Embryonic facial prominence (tissue), 1 donor: Measurements from ENCODE around the gene CELF5.
"Not testable (repeated sequence)": the region's sequence is repeated elsewhere in the genome, so short reads cannot be mapped to it uniquely, and the experiment has no call there.

Experiments used
- DNase-seq: peaks from one replicate; pipeline ENCODE4 v3.0.0-alpha.2; 2016; ENCODE audit errors: extremely low spot score

Gene CELF5

DNA sequence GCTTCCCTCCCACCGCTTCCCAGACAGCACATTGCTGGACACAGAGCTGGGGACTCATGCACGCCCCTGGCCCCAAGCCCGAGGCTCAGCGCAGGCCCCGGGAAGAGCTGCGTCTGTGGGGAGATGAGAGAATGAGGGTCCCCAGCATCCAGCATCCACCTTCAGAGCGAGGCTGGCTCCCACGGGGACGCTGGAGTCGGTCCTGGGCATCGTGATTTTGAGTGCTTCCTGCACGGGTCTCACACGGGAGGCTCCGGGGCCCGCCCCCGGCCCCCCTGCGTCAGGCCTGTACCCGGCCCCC lies 34.0 kb upstream of the CELF5 start:
- DNase-seq = no peak

DNA sequence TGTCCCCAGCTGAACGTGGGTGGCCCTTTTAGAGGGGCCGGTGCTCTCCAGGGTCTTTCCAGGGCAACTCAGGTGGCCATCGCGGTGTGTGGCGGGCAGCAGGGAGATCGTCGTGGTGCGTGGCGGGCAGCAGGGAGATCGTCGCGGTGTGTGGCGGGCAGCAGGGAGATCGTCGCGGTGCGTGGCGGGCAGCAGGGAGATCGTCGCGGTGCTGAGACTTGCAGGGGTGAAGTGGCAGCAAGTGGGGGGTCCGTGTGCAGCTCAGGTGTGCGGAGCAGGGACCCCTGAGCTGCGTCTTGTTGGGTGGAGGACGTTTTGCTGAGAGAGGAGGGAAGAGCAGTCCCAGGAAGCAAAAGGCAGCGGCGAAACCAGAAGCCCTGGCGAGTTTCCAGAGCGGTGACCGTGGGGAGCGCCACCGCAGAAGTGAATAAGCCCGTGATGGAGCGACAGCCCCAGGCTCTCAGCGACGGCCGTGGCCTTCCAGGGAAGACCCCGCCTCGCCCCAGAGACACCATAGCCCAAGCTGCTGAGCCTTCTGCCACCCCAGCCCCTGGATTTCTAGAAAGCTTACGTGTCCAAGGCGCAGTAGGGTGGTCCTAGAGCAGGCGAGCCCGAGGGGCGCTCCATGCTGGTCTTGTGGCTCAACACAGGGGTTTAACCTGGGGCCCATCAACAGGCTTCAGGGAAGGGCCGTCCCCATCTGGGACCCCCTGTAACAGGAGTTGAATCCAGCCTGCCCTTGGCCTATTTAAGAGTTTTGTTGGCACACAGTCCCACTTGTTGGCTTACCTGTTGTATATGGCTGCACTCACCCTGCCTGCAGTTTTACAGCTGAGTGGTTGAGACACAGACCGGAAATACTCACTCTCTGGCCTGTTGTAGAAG lies 33.3 kb upstream of the CELF5 start:
- no peak for DNase-seq

DNA sequence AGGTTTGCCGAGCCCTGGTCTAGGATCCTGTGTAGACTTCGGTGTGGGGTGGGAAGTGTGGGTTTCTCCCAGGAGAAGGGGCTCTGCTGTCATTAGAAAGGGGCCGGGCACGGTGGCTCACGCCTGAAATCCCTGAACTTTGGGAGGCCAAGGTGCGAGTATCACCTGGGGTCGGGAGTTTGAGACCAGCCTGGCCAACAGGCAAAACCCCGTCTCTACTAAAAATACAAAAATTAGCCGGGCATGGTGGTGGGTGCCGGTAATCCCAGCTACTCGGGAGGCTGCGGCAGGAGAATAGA lies 32.7 kb upstream of the CELF5 start:
- DNase-seq = not testable (repeated sequence)

DNA sequence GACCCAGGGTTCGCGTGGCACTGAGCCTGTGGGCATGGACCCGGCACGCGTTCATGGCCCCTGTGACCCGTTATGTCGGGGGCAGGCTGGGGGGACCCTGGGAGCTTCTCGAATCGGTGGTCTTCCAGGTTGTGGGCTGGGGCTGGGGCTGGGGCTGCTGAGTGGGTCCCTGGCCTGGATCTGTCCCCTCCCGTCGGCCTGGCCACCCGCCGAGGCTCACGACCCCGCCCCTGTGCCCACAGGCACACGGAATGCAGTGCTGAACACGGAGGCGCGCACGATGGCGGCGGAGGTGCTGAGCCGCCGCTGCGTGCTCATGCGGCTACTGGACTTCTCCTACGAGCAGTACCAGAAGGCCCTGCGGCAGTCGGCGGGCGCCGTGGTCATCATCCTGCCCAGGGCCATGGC lies 32.2 kb upstream of the CELF5 start:
- no peak for DNase-seq

DNA sequence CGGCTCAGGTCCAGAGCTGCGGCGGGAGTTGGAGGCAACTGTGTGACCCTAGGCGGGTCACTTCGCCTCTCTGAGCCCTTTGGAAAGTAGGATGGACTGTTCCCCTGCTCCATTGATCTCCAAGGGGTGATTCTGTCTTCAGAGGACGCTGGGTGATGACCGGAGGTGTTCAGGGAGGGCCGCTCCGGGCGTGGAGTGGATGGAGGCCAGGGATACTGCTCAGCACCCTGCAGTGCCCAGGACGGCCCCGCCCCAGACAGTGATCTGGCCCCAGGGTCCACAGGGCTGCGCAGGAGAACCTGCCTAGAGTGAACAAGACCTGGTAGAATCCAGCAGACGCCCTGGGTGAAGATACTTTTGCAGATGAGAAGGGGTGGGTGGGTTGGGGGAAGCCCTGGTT lies 31.8 kb upstream of the CELF5 start:
- DNase-seq = no peak

DNA sequence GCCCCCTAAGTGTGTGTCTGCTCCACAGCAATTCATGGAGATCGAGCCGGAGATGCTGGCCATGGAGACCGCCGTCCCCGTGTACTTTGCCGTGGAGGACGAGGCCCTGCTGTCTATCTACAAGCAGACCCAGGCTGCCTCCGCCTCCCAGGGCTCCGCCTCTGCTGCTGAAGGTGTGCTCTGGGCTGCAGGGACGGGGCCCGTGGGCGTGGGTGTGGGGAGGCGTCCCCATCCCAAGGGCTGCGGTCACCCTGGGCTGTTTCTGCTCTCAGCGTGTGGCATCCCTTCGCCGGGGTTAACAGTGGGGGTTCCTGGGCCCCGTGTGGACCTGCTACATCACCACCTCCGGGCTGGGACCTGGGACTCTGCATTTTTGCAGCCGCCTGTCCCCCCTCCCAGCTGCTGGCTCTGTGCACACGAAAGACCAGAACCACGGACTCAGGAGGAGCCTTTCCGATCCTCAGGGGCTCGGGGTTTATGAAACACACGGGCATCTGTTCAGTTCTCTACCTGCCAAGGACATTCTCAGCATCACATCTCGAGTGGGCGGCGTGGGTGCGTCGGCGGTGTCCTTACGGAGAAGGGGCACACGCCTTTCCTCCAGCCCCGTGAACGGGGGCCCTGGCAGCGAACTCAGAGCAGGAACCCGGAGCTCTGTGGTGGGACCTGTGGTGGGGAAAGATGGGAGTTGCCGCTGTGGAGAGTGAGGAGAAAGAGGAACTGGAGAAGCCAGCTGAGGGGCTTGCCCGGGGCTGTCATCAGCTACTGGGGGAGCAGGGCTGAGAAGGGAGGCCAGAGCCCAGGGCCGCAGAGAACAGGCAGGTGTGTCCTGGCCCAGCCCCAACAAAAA lies 31.0 kb upstream of the CELF5 start:
- DNase-seq = no peak

DNA sequence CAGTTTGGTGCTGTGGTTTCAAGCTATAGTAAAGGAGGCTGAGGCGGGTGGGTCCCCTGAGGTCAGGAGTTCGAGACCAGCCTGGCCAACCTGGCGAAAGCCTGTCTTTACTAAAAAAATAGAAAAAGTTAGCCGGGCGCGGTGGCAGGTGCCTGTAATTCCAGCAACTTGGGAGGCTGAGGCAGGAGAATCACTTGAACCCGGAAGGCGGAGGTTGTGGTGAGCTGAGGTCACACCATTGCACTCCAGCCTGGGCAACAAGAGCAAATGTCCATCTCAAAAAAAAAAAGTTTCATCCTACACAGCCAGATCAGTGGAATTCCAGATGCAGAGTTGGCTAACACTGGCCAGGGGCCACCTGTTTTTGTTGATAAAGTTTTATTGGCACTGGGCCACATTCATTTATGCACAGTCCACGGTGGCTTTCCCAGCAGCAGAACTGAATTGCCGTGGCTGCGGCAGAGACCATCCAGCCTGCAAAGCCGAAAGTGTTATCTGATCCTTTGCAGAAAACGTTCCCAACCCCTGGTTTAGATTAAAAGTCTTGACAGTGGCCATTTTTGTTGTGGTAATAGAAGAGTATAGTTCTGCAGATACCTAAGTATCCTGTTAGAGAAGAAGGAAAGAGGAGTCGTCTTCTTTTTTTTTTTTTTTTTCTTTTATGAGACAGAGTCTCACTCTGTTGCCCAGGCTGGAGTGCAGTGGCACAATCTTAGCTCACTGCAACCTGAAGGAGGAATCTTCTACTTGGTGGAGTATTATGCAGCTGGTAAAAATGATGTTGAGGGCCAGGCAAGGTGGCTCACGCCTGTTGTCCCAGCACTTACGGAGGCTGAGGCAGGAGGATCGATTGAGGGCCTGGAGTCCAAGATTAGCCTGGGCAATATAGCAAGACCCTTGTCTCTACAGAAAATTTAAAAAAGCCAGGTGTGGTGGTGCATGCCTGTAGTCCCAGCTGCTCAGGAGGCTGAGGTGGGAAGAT lies 30.1 kb upstream of the CELF5 start:
- no peak for DNase-seq

DNA sequence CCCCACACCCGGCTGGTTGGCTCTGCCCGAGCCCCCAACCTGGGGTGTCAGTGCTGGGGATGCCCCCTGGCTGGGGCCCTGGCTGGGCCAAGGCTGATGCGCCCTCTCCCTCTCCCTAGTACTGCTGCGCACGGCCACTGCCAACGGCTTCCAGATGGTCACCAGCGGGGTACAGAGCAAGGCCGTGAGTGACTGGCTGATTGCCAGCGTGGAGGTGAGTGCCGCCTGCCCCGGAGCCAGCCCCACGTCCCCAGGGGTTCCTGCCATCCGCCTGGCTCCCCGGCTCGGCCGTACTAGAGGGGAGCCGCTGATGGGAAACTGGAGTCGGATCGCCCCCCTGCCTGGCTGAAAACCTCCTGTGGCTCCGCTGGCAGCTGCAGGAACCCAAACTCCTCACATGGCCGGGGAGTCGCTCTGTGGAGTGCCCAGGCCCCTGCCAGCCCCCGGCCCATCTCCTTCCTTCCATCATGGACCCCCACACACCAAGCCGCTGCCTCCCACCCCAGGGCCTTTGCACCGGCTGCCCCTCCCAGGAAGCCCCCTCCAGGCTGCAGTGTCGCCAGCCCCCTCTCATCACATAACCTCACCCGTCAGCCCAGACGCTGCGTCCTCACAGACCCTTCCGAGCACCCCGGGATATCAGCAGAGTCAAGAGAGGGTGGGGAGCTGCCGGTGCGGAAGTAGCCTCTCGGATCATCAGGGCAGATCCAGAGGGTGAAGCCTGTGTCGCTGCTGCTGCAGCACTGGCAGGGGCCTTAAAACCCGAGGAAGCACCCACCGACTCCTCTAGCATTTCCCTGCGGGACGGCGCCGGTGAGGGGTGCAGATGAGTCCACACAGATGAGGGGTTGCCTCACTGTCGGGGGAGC lies 28.2 kb upstream of the CELF5 start:
- no peak for DNase-seq

DNA sequence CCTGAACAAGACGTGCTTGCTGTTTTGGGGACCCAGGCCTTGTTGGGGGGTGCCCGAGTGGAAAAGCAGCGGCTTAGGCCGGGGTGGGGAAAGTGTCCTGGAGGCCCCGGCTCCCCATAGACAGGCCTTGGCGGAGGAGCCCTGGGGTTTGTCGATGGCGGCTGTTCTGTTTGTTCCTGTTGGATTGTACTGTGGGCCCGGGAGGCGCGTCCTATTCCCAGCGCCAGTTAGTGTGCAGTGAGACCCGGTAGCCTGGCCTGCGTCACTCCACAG lies 27.6 kb upstream of the CELF5 start:
- no peak for DNase-seq

DNA sequence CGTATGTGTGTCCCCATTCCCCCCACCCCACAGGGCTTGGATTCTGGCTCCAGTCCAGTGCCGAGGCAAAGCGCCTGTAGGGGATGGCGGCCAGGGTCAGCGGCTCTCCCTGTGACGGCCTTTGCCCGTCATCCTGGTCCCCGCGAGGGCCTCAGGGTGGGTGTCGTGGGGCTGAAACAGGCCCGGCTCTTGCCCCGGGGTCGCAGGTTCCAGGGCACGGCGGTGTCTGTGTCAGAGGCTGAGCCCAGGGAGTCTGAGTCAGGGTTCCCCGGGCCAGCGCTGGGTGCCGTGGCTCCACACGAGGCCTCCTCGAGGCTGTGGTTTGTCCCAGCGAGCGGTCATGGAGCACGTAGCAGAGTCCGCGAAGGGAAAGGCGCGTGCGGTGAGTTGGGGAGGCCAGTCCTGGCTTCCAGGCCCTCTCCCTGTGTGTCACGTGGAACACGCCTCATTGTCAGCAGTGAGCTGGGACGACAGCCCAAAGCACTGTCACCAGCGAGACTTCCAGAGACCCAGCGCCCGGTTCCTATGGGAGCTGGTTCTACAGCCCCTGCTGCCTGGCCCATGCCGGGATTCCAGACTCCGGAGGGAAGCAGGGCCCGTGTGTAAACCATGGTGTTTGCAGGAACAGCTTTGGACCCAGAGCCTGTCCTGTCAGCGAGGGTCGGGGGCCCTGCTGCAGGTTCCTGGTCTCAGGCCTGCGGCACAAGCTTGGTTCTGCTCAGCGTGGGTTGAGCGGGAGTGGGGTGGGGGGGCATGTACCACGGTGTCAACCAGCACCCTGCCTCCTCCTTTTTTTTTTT lies 25.4 kb upstream of the CELF5 start:
- DNase-seq = no peak

DNA sequence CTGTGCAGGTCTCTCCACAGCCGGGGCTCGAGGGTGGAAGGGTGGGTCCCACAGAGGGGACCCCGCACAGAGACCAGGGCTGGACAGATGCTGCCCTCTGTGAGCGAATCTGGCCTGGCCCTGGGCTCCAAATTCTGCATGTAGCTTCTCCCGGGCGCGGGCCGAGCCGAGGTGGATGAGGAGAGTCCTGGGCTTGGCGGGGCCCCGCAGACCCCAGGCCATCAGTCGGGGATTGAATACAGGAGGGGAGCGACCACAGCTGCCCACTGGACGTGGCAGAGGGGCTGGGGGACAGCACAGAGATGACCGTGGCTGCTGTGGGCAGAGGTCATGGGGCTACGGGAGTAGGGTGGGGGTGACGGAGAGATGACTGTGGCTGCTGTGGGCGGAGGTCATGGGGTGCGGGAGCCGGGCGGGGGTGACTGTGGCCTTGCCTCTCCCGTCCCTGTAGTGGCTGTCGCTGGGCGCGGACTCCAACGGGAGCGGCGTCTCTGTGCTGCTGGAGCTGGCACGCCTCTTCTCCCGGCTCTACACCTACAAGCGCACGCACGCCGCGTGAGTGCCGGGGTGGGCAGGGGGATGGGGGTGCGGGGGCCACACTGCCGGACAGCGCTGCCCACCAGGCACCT lies 23.3 kb upstream of the CELF5 start:
- no peak for DNase-seq

DNA sequence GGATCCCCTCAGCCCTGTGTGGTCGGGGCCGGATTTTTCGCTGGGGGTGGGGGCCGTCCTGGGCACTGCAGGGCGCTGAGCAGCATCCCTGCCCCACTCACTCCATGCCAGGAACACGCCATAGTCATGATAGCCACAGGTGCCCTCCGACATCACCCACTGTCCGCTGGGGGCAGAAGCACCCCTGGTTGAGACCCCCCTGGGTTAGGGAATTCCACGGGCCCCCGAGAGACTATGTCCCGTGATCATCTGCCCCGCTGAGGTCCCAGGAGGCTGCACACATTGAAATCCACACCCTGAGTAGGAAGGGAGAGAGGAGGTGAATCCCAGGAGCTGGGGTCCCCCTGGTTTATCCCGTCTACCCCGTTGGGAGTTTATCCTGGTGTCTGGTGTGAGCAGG lies 22.6 kb upstream of the CELF5 start:
- DNase-seq = no peak

DNA sequence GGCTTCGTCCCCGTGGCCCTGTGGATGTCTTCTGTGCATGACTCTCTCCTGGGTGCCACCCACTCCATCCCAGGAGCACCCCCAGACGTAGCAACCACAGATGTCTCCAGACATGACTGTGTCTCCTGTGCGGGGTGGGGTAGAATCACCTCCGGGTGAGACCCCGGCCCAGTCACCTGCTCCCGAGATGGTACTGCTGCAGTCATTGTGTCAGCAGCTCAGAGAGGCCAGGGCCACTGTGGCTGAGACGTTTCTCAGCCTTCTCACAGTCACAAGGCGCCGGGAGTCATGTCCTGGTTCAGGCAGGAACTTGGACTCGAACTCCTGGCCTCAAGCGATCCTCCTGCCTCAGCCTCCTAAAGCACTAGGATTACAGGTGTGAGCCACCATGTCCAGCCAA lies 22.1 kb upstream of the CELF5 start:
- no peak for DNase-seq

DNA sequence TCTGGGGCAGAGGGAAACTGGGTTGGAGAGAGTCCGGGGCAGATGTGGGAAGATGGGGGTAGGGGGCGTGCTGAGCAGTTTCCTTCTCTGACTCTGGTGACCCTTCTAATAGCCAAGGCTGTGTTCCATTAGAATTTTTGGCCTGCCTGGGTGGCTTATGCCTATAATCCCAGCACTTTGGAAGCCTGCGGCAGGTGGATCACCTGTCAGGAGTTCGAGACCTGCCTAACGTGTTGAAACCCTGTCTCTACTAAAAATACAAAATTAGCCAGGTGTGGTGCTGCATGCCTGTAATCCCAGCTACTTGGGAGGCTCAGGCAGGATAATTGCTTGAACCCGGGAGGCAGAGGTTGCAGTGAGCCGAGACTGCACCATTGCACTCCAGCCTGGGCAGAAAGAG lies 21.6 kb upstream of the CELF5 start:
- DNase-seq = not testable (repeated sequence)

DNA sequence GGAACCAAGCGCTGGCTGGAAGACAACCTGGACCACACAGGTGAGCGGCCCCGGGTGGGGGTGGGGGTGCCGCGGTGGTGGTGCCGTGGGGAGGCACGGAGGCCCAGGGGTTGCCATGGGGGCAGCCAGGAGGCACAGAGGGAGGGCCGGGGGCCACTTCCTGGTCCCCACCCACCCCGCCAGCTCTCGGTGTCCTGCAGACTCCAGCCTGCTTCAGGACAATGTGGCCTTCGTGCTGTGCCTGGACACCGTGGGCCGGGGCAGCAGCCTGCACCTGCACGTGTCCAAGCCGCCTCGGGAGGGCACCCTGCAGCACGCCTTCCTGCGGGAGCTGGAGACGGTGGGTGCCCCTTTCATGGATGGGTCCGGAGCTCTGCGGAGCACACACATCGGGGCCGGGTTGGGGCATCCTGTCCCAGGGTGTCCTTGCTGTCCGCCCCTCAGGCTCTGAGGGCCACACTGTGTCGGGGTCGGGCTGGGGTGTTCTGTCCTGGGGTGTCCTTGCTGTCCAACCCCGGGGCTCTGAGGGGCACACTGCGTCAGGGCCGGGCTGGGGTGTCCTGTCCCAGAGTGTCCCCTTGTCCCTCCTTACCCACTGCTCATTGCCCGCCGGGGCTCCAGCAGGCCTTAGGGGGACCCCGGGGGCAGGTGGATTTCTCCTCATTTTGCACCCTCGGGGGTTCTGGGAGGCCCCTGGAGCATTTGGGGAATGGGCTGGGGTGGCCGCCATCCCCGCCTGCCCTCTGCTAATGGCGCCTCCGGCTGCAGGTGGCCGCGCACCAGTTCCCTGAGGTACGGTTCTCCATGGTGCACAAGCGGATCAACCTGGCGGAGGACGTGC lies 20.4 kb upstream of the CELF5 start:
- no peak for DNase-seq

DNA sequence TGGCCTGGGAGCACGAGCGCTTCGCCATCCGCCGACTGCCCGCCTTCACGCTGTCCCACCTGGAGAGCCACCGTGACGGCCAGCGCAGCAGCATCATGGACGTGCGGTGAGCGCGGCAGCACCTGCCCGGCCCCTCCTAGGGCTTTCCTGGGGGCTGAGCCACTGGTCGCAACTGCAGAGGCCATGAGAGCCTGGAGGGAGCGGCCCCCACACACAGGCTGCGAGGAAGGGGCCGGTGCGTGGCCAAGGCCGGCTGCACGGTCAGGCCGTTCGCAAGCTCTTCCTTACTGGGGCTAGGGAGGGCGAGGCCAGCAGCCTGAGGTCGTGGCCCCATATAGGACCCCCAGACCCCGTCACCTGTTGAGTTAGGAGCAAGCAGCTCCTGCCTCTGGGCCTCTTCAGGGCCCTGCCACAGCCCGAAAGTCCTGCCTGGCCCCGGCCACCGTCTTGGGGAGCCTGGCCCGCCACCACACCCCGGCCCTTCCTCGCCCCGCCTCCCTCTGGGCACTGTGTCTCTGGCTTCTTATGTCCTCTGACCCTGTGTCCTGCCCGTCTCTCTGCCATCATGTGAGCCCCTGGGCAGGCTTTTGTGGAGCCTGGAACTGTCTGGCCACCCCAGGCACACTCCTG lies 19.7 kb upstream of the CELF5 start:
- no peak for DNase-seq

DNA sequence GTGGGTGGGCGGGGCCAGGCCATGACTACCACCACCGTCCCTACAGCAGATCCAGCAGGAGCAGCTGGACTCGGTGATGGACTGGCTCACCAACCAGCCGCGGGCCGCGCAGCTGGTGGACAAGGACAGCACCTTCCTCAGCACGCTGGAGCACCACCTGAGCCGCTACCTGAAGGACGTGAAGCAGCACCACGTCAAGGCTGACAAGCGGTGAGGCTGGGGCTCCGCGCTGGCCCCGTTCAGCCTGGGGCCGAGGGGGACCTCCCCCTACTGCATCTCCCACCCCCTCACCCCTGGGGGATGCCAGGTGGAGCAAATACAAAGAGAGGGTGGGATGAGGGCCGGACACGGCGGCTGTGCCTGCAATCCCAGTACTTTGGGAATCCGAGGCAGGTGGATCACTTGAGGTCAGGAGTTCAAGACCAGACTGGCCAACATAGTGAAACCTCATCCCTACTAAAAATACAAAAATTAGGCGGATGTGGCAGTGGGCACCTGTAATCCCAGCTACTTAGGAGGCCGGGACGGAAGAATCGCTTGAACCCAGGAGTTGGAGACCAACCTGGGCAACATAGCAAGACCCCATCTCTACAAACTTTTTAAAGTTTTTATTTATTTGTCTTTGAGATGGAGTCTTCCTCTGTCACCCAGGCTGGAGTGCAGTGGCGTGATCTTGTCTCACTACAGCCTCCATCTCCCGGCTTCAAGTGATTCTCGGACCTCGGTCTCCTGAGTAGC lies 18.1 kb upstream of the CELF5 start:
- no peak for DNase-seq
